Activated T-cell treated with anti-CD3 and anti-CD28 coated beads, Interleukin-2, amount 50 U/mL, for 72 hours (primary cell): ENCODE measurements around the gene ALOX5. TPM values are rescaled to one million over a fixed set of nuclear protein-coding genes. Genes with fewer than 3 reads are reported as not detected.

Source experiments
- ATAC-seq, 2 donors: fragments of 150-1000 bp; cut with Tn5 transposase; replicated peaks in 1 of 2; 2 replicates each; pipeline ENCODE4 v1.10.0; 2021; ENCODE audit warnings: moderate library complexity in 2 of 2, mild to moderate bottlenecking in 1 of 2
- DNase-seq, 2 donors: peaks; one replicate each; pipeline ENCODE4 v3.0.0; 2021 to 2022; ENCODE audit warnings: mixed read lengths in 1 of 2
- H3K27ac Mint-ChIP-seq: one replicate; pipeline ENCODE4 v1.8.0; 2022; ENCODE audit warnings: mild to moderate bottlenecking, moderate library complexity, mixed read lengths
- H3K27me3 Mint-ChIP-seq: one replicate; pipeline ENCODE4 v1.8.0; 2022; ENCODE audit warnings: low read depth, mixed read lengths
- H3K36me3 Mint-ChIP-seq, 2 donors: one replicate each; pipeline ENCODE4 v1.8.0; 2022; ENCODE audit warnings: mixed read lengths in 2 of 2, mild to moderate bottlenecking in 1 of 2; ENCODE audit not compliant: insufficient read depth in 2 of 2
- H3K4me1 Mint-ChIP-seq: one replicate; pipeline ENCODE4 v1.8.0; 2022; ENCODE audit warnings: low read depth, mixed read lengths
- H3K4me3 Mint-ChIP-seq, 2 donors: one replicate each; pipeline ENCODE4 v1.8.0; 2022; ENCODE audit warnings: mild to moderate bottlenecking in 2 of 2, mixed read lengths in 2 of 2, moderate library complexity in 2 of 2
- H3K9me3 Mint-ChIP-seq, 2 donors: one replicate each; pipeline ENCODE4 v1.8.0; 2022; ENCODE audit warnings: mixed read lengths in 2 of 2
- total RNA-seq, 2 donors: library from RNA; stranded (reverse); gene quantifications; one replicate each; pipeline ENCODE4 v1.2.3, GENCODE V29; 2022

ALOX5 gene
- total RNA-seq, 2 donors from 2014 or later = 1.5 to 4.0 TPM

DNA sequence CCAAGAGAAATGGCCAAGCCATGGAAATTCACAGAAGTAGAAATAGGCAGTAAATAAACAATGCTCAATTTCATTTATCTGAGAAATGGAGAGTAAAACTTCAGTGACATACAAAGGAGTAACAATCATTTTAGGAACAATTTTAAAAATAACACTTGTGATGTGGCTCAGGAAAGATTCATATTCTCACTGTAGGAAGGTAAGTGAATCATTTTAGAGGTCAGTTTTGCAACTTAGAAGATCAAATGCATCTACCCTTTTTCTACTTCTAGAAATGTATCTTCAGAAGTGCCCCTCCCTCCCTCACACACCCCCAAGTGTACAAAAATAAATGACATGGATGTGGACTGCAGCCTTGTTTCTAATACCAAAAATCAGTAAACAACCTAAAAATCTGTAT is 78.3 kb downstream of the ALOX5 start:
- H3K27ac Mint-ChIP-seq = no peak overlapping the region
- ATAC-seq (peak; percentile 47 to 69), DNase-seq (no peak)
- H3K4me3 Mint-ChIP-seq = no peak overlapping the region
- no peaks in the 10 kb centered on the region for H3K27me3 Mint-ChIP-seq
- peaks cover 33% of the 10 kb centered on the region for H3K4me1 Mint-ChIP-seq
- no peaks in the 10 kb centered on the region for H3K36me3 Mint-ChIP-seq
- H3K9me3 Mint-ChIP-seq = no peaks in the 10 kb centered on the region

DNA sequence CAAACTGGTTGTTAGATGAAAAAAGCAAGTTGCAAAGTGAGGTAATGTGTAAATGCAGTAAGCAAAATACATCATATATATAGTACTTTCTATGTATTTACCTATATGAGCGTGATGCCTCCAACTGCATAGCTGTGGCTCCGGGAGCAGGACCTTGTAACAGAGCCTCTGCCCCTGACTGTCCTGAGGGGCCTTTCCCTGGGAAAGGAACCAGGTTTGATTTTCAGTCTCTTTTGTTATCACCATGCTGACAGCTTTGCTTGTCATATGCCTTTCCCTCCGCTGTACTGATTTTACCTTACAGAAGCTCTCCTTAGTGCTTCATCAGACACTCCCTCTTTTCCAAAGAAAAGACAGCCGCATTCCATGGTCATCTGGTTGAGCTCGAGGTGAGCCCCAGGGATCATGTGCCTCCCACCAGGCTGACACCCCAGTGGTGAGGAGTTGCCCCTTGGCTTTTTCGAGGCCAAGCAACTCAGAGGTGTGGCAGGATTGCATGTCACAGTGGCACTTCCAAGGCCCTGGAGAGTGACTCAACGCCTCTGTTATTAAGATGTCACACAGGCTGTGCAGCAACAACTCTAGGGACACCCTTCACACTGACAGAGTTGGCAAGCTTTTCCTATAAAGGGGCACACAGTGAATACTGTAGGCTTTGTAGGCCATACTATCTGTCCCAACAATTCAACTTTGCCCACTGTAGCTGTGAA is 78.9 kb downstream of the ALOX5 start:
- peak in 1 of 2 donors; percentile 15 for ATAC-seq
- DNase-seq = no peak
- H3K27me3 Mint-ChIP-seq = no peaks in the 10 kb centered on the region
- H3K4me1 Mint-ChIP-seq = peaks cover 33% of the 10 kb centered on the region
- no peak overlapping the region for H3K27ac Mint-ChIP-seq
- no peak overlapping the region for H3K4me3 Mint-ChIP-seq
- no peaks in the 10 kb centered on the region for H3K36me3 Mint-ChIP-seq
- H3K9me3 Mint-ChIP-seq = no peaks in the 10 kb centered on the region

DNA sequence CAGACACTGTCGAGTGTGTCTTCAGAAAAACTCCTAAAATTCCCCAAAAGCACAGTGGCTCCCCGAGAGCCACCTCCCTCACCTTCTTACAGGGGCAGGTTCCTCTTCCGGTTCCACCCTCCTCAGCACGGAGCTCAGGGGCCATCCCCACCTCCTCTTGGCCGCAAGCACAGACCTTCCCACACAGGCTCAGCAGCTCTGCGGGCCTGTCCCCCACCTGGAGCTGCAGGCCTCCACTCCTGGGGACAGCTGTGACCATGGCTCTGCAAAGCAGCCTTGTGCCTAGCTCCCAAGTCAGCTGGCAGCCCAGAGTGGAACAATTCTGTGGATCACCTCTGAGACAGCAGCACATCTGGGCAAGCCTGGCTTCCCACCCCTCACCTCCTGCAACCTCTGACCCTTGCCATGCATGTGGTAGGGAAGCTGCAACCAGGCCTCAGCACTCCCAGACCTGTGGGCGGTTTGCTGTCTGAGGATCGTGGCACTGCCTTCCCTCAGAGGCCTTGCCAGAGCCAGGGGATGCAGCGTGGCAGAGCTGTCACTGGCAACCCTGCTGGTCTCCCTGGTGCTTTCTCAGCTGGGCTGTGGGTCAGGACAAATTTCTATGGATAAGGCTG is 79.7 kb downstream of the ALOX5 start:
- H3K4me1 Mint-ChIP-seq = peaks cover 33% of the 10 kb centered on the region
- H3K4me3 Mint-ChIP-seq = no peak overlapping the region
- no peaks in the 10 kb centered on the region for H3K27me3 Mint-ChIP-seq
- H3K27ac Mint-ChIP-seq = no peak overlapping the region
- no peak for DNase-seq
- no peaks in the 10 kb centered on the region for H3K9me3 Mint-ChIP-seq
- no peak for ATAC-seq
- H3K36me3 Mint-ChIP-seq = no peaks in the 10 kb centered on the region

DNA sequence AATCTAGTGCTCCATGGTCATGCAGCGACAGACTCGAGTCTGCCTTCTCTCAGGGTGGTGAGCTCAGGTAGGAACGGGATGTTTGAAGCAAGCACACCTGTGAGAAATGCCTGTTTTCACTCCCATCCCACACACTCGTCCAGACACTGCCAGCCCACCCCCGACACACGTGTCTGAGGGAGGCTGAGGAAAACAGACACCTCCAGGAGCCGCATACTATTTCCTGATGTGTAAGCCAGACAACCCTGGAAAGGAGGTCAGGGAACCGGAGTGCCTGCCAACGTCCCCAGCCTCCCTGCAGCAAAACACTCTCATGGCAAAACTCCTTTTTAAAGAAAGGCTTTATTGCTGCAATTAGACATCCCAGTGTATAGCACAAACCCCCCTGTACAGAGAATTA is 80.2 kb downstream of the ALOX5 start:
- H3K27me3 Mint-ChIP-seq = no peaks in the 10 kb centered on the region
- DNase-seq = no peak
- H3K27ac Mint-ChIP-seq = no peak overlapping the region
- H3K4me1 Mint-ChIP-seq = peaks cover 33% of the 10 kb centered on the region
- no peaks in the 10 kb centered on the region for H3K9me3 Mint-ChIP-seq
- ATAC-seq = no peak
- H3K36me3 Mint-ChIP-seq = no peaks in the 10 kb centered on the region
- no peak overlapping the region for H3K4me3 Mint-ChIP-seq

DNA sequence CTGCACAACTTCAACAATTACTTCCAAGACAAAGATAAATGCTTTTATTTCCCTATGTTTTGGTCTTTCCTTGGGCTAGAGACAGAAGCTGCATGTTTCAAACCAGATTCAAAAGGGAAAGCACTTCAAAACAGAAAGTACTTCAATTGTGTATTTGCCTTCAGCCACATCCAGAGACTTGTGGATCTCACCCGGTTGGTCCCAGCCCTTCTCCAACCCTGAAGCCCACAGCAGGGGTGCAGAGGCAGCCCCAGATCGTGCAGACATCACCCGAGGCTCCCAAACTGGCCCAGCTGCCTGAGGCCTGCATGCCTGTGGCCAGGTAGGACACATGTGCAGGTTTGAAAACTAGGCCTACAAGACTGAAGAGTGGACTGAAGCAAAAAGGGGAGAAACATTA is 80.8 kb downstream of the ALOX5 start:
- Mint-ChIP-seq H3K4me1 (peaks cover 33% of the 10 kb centered on the region), H3K36me3 (no peaks in the 10 kb centered on the region), H3K27ac (peak overlapping the region; percentile 80), H3K4me3 (no peak overlapping the region), H3K9me3 (no peaks in the 10 kb centered on the region), H3K27me3 (no peaks in the 10 kb centered on the region)
- ATAC-seq (no peak), DNase-seq (no peak)

DNA sequence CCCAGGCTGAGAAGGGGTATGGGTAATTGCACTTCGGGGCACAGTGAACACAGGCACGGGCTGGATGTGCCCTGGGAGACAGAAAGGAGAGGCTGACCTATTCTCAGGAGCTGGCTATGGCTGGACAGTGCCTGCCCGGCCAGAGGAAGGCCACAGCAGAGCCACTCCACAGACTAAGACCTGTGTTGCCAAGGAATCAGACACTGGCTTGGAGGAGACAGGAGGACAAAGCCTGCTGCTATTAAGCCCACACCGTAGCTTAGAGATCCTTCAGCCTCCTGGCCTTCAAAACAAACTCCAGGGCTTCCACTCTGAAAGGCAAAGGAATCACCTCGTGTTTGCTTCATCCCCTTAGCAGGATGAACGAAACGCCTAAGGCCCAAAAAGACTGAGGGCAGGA is 82.2 kb downstream of the ALOX5 start:
- peaks cover 34% of the 10 kb centered on the region for H3K4me1 Mint-ChIP-seq
- H3K27me3 Mint-ChIP-seq = no peaks in the 10 kb centered on the region
- DNase-seq = no peak
- no peaks in the 10 kb centered on the region for H3K36me3 Mint-ChIP-seq
- no peak for ATAC-seq
- H3K9me3 Mint-ChIP-seq = no peaks in the 10 kb centered on the region
- no peak overlapping the region for H3K4me3 Mint-ChIP-seq
- no peak overlapping the region for H3K27ac Mint-ChIP-seq

DNA sequence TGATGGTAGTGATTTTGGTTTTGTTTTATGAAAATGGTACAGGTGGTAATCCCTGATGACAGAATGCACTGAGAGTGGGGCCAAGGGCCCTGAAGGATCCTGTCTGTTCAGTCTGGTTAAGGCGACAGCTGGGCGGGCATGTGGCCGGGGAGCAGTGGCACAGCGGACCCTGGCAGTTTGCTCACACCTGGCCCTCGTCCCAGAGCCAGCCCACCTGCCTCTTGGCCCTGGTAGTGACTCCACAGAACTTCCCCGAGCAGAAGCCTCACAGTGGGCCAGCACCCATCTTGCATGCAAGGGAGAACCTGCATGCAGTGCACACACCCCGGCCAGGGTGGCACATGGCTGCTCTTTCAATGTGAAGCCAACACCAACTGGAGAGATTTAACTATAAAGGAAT is 82.8 kb downstream of the ALOX5 start:
- peaks cover 30% of the 10 kb centered on the region for H3K4me1 Mint-ChIP-seq
- DNase-seq = no peak
- no peaks in the 10 kb centered on the region for H3K27me3 Mint-ChIP-seq

DNA sequence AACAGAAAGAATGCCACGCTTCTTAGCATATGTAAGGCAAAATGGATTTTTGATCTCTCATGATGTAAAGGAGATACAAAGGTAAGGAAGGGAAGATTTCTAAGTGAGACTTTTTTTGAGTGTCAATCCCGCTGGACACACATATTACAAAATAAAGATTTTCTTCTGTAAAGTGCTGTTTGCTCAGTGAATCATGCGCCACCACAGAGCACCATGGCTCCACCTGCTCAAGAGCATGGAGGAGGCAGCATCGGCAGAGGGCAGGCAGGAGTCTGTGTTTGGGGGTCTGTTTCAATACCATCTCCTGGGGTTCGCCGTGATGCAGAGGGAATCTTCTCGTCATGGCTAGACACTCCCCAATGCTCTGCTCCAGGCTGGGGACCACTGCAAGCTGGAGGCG is 83.5 kb downstream of the ALOX5 start:
- Mint-ChIP-seq H3K4me3 (no peak overlapping the region), H3K4me1 (peaks cover 23% of the 10 kb centered on the region), H3K36me3 (no peaks in the 10 kb centered on the region), H3K9me3 (no peaks in the 10 kb centered on the region), H3K27me3 (no peaks in the 10 kb centered on the region), H3K27ac (no peak overlapping the region)
- DNase-seq (no peak), ATAC-seq (no peak)

More for the DNA sequence above, 82.8 kb downstream of the ALOX5 start:
- Mint-ChIP-seq H3K27ac (no peak overlapping the region), H3K36me3 (no peaks in the 10 kb centered on the region), H3K4me3 (no peak overlapping the region), H3K9me3 (no peaks in the 10 kb centered on the region)
- ATAC-seq = no peak

DNA sequence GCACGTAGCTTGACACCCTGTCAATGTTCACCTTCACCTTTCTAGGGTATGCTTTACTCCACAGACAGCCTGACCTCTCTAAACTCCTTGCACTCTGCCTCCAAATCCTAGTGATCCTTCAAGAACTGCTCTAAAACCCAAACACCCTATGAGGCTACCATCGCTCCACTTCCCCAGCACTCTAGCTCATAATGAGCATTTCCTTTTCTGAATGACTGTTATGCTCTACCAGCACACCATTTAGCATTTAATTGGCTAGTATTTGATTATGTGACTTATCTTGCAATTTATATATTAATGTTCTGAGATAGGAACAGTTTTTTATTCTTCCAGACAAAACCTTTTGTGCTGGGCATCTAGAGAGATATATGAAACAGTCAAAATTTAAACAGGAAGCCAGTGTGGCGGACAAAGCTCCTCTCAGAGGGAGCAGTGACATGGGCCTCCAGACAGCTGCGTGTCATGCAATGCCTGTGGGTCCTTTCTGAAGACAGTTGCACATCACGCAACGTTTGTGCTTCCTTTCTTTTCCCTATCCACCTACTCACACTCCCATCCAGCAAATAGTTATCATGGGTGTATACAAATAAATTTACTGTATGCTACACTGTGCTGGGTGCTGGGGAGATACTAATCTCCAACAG is 86.3 kb downstream of the ALOX5 start:
- Mint-ChIP-seq H3K27me3 (no peaks in the 10 kb centered on the region), H3K4me1 (peaks cover 13% of the 10 kb centered on the region), H3K27ac (no peak overlapping the region), H3K9me3 (no peaks in the 10 kb centered on the region), H3K36me3 (no peaks in the 10 kb centered on the region), H3K4me3 (no peak overlapping the region)
- DNase-seq (no peak), ATAC-seq (no peak)

DNA sequence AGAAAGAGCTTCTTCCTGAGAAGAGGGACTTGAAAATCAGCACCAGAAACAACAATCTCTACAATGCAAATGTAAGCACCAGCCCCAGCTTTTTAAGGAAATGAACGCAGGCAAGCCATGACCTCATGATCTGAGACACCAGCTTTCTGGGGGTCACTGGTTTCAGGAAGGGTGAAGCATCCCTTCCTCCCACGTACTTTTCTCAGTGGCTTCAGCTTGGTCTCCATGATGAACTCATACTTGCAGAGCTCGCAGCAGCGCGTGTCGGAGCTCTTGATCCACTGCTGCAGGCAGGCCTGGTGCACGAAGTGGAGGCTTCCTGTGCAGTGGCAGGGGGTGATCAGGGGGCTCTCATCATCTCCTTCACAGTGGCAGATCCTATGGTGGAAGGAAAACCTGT is 87.0 kb downstream of the ALOX5 start:
- Mint-ChIP-seq H3K27ac (no peak overlapping the region), H3K4me1 (peaks cover 15% of the 10 kb centered on the region), H3K4me3 (no peak overlapping the region), H3K36me3 (no peaks in the 10 kb centered on the region), H3K27me3 (no peaks in the 10 kb centered on the region), H3K9me3 (no peaks in the 10 kb centered on the region)
- ATAC-seq (no peak), DNase-seq (no peak)

DNA sequence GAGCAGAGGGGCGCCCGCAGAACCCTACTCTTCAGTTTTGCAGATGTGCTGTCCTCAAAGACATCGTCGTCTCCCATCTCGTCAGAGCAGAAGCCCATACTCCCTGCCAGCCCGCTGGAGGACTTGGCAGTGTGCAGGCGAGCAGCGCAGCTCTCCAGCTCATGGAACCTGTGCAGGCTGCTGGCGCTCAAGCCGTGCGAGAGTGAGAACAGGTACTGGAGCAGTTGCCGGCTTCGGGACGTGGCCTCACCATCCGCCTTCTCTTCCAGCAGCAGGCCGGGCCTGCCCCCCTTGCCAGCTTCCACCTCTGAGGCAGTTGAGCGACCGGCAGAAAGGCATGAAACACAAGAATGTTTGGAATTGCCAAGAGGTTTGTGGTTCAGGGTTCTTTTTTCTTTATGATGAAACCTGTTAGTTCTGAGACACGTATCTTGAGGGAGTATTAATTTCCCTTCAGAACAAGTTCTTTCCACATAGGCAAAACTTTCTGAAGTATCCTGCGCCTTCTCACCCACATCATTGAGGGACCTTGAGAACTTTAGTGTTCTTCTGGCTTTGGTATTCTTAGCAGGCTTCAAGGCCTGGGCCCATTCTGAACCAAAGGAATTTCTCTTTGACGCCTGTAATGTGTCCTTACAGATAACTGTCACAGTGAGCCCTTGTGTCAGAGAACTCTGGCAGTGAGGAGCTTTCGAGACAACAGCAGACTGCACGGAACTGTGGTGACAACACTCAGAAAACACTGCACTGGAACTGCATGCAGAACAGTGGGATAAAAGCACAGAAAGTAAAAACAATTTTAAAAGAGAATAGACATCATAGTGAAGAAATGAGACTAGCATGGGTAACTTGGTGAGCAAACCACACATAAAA is 89.5 kb downstream of the ALOX5 start:
- Mint-ChIP-seq H3K4me3 (no peak overlapping the region), H3K27me3 (no peaks in the 10 kb centered on the region), H3K4me1 (peaks cover 17% of the 10 kb centered on the region), H3K27ac (no peak overlapping the region), H3K9me3 (no peaks in the 10 kb centered on the region), H3K36me3 (no peaks in the 10 kb centered on the region)
- no peak for ATAC-seq
- DNase-seq = no peak

DNA sequence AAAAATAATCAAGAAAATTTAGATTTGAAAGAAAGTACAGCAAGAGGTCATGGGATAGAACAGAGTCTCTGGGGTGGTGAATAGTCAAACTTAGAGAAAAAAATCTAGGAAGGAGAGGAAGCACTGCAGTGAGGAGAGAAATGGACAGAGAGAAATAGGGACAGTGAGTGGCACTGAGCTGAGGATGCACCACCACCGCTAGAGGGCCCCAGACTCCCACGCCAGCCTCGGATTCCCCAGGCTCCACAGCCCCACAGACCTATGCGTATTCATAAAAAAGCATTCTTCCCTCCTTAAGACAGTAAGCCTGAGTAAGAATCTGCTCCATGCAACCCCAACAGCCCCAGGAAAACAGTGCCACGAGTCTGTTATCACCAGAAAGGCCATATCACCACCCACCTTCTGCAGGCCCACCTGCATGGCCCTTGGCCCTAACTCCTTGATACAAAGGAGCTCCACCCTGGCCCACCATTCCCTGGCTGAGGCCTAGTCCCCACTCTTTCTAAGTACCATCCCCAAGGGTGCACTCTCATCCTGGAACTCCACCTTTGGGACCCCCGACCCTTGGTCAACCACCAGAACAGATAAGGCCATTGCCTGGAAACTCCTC is 91.0 kb downstream of the ALOX5 start:
- peaks cover 30% of the 10 kb centered on the region for H3K4me1 Mint-ChIP-seq
- H3K9me3 Mint-ChIP-seq = no peaks in the 10 kb centered on the region
- ATAC-seq = peak; percentile 96
- peak; percentile 78 to 82 for DNase-seq
- H3K27me3 Mint-ChIP-seq = no peaks in the 10 kb centered on the region
- H3K4me3 Mint-ChIP-seq = no peak overlapping the region
- no peaks in the 10 kb centered on the region for H3K36me3 Mint-ChIP-seq
- no peak overlapping the region for H3K27ac Mint-ChIP-seq

DNA sequence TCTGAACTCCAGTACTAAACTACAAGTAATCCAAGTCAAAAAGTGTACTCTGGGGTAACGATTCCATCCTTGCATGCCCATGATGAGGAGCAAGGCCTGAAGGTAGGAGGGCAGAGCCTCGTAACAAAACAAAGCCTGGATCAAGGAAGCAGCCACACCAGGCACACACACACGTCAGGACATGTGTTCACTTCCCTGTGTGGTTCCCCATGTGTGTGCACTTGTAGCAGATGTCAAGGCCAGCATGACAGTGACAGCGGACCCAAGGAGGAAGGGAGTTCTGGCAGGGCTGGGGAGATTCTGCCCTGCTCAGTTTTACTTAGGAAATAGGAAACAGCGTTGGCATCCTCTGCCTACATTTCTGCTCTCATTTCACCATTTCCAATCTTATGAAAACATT is 92.8 kb downstream of the ALOX5 start:
- DNase-seq (no peak), ATAC-seq (no peak)
- H3K36me3 Mint-ChIP-seq = no peaks in the 10 kb centered on the region
- H3K4me3 Mint-ChIP-seq = no peak overlapping the region
- H3K27me3 Mint-ChIP-seq = no peaks in the 10 kb centered on the region
- no peaks in the 10 kb centered on the region for H3K9me3 Mint-ChIP-seq
- no peak overlapping the region for H3K27ac Mint-ChIP-seq
- peaks cover 38% of the 10 kb centered on the region for H3K4me1 Mint-ChIP-seq
